ENCODE results near the gene HES6. TPM values are rescaled to one million over a fixed set of nuclear protein-coding genes. Genes with fewer than 3 reads are reported as not detected.

The HES6 gene
- total RNA-seq, 1 donor from 2014 or later = 7.3 TPM

- DNase-seq (no peak), ATAC-seq (no peak)
- intact Hi-C loops (cut with DNase I) = no loop called here
- no peak overlapping the region for H3K27ac ChIP-seq
- no peak overlapping the region for H3K4me3 ChIP-seq
- no peak for TF ChIP-seq CTCF (IDR thresholded peaks at IDR 0.05)
- no peaks in the 10 kb centered on the region for H3K9me3 ChIP-seq
- H3K36me3 ChIP-seq = no peaks in the 10 kb centered on the region
- H3K27me3 ChIP-seq = peaks cover 8% of the 10 kb centered on the region
- H3K4me1 ChIP-seq = peaks cover 8% of the 10 kb centered on the region
Observed at GRCh38 chr2:238238311-238238765, 1.5 kb downstream of the HES6 start.

- TF ChIP-seq CTCF (IDR thresholded peaks at IDR 0.05) = no peak
- DNase-seq (peak; percentile 27), ATAC-seq (no peak)
- peaks cover 8% of the 10 kb centered on the region for H3K4me1 ChIP-seq
- intact Hi-C loops (cut with DNase I) = no loop called here
- H3K36me3 ChIP-seq = no peaks in the 10 kb centered on the region
- no peak overlapping the region for H3K4me3 ChIP-seq
- H3K27me3 ChIP-seq = peaks cover 8% of the 10 kb centered on the region
- H3K9me3 ChIP-seq = no peaks in the 10 kb centered on the region
- no peak overlapping the region for H3K27ac ChIP-seq
Observed at GRCh38 chr2:238237431-238238135, 2.3 kb downstream of the HES6 start.

GRCh38 chr2:238236571-238236970 lies 3.3 kb downstream of the HES6 start:
- ATAC-seq = no peak

GRCh38 chr2:238235856-238236255 lies 4.0 kb downstream of the HES6 start:
- ATAC-seq (no peak), DNase-seq (no peak)

More at GRCh38 chr2:238236571-238236970, 3.3 kb downstream of the HES6 start:
- H3K9me3 ChIP-seq = no peaks in the 10 kb centered on the region
- TF ChIP-seq CTCF (IDR thresholded peaks at IDR 0.05) = no peak
- H3K27ac ChIP-seq = no peak overlapping the region
- H3K4me3 ChIP-seq = no peak overlapping the region
- H3K36me3 ChIP-seq = no peaks in the 10 kb centered on the region
- no peak for DNase-seq
- peaks cover 8% of the 10 kb centered on the region for H3K27me3 ChIP-seq
- intact Hi-C loops (cut with DNase I) = no loop called here
- H3K4me1 ChIP-seq = peaks cover 10% of the 10 kb centered on the region

GRCh38 chr2:238235331-238235732 lies 4.5 kb downstream of the HES6 start:
- intact Hi-C loops (cut with DNase I) = no loop called here
- peak; percentile 2 for ATAC-seq

More at GRCh38 chr2:238235856-238236255, 4.0 kb downstream of the HES6 start:
- Histone ChIP-seq H3K4me1 (peaks cover 12% of the 10 kb centered on the region), H3K36me3 (no peaks in the 10 kb centered on the region), H3K27me3 (peaks cover 8% of the 10 kb centered on the region), H3K27ac (no peak overlapping the region), H3K4me3 (no peak overlapping the region), H3K9me3 (no peaks in the 10 kb centered on the region)
- intact Hi-C loops (cut with DNase I) = no loop called here
- no peak for TF ChIP-seq CTCF (IDR thresholded peaks at IDR 0.05)

More at GRCh38 chr2:238235331-238235732, 4.5 kb downstream of the HES6 start:
- Histone ChIP-seq H3K4me3 (no peak overlapping the region), H3K4me1 (peaks cover 11% of the 10 kb centered on the region), H3K9me3 (no peaks in the 10 kb centered on the region), H3K27ac (no peak overlapping the region), H3K27me3 (peaks cover 8% of the 10 kb centered on the region), H3K36me3 (no peaks in the 10 kb centered on the region)
- no peak for DNase-seq
- no peak for TF ChIP-seq CTCF (IDR thresholded peaks at IDR 0.05)

Data from upper lobe of right lung (tissue), 1 donor.